ENCODE measurements around the gene MCRS1.

DNA sequence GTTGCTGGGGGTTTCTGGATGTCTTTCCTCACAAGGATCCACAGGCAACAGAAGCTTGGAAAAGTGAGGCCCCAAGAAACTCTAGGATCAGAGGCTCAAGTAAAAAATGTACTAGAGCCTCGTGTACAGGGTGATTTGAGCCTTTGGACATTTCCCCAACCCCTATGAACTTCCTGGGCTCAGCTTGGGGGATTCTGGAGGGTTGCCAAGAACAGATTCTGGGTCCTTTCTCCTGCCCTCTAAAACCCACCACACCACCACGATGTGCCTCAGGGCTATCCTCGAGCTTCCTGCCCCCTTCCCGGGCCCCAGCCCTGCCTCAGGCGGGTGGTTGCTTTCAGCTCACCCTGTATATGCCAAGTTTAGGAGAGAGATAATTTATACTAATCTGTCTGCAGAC is 36.9 kb upstream of the MCRS1 start:
- TF ChIP-seq NFIC (IDR thresholded peaks at IDR 0.05; ENCODE audit: low read depth, low read length) (no peak), POLR2AphosphoS5 (IDR thresholded peaks at IDR 0.05; ENCODE audit: low read length) (no peak), TCF12 (IDR thresholded peaks at IDR 0.05; ENCODE audit: low read depth, low read length) (no peak), CREB1 (IDR thresholded peaks at IDR 0.05; ENCODE audit: low read depth) (no peak), YBX1 (IDR thresholded peaks at IDR 0.05) (no peak), NR2C2 (IDR thresholded peaks at IDR 0.05; ENCODE audit: borderline replicate concordance, control insufficient read depth, insufficient read length, low read depth) (no peak), RCOR1 (conservative IDR thresholded peaks at IDR 0.05; ENCODE audit: low read depth, low read length) (no peak)
- TF ChIP-seq, protein P1, sequence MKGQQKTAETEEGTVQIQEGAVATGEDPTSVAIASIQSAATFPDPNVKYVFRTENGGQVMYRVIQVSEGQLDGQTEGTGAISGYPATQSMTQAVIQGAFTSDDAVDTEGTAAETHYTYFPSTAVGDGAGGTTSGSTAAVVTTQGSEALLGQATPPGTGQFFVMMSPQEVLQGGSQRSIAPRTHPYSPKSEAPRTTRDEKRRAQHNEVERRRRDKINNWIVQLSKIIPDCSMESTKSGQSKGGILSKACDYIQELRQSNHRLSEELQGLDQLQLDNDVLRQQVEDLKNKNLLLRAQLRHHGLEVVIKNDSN (IDR thresholded peaks at IDR 0.05; ENCODE audit: borderline replicate concordance, extremely low read length, insufficient read depth, low read depth, low read length) = no peak

Measured in GM12878 (cell line).